GM12892 (cell line): ENCODE results near the gene ZNF141.

Experiments used
- POLR2A ChIP-seq: IDR thresholded peaks from 2 replicates; pipeline ENCODE4 v1.6.1; 2011; ENCODE audit warnings: low read depth, low read length, control low read depth
- POLR2AphosphoS5 ChIP-seq: IDR thresholded peaks from 2 replicates; pipeline ENCODE4 v1.6.1; 2011; ENCODE audit warnings: low read depth, low read length, control low read depth
- TAF1 ChIP-seq: IDR thresholded peaks from 2 replicates; pipeline ENCODE4 v1.6.1; 2011; ENCODE audit warnings: low read depth, mild to moderate bottlenecking, control low read depth, low read length, borderline replicate concordance

GRCh38 chr4:337932-338758, 531 bp downstream of the ZNF141 start:
- no peak for TF ChIP-seq POLR2A
- no peak for TF ChIP-seq POLR2AphosphoS5
- TF ChIP-seq TAF1: no peak
